SK-N-DZ (cell line): ENCODE data around the gene AJM1. TPM values are rescaled to one million over a fixed set of nuclear protein-coding genes. Genes with fewer than 3 reads are reported as not detected.
"Not testable (repeated sequence)": the region's sequence is repeated elsewhere in the genome, so short reads cannot be mapped to it uniquely, and the experiment has no call there.

ENCODE experiments used
- DNase-seq: peaks from one replicate; pipeline ENCODE4 v3.0.0-alpha.2; 2015; ENCODE audit warnings: low spot score
- polyA plus RNA-seq, 2 experiments: library from polyadenylated mRNA; depleted of rRNA; stranded (reverse); fragments of >200 nt; gene quantifications; 2 replicates each; pipeline ENCODE4 v1.2.3, GENCODE V29; 2014

AJM1 gene
- 0.28 and 1.1 TPM in 2 replicates for polyA plus RNA-seq (2014; cell fraction: cytosol; rRNA removed)
- 9.8 and 12.7 TPM in 2 replicates for polyA plus RNA-seq (2014; cell fraction: nucleus; rRNA removed)

- DNase-seq: peak; percentile 86
These were observed at the start of gene AJM1 for GRCh38 chr9:136842380-136842948. TSS of gene AJM1 (plus strand) at chr9:136842478. CDS start at chr9:136844415, 1,937 bp downstream.

DNA sequence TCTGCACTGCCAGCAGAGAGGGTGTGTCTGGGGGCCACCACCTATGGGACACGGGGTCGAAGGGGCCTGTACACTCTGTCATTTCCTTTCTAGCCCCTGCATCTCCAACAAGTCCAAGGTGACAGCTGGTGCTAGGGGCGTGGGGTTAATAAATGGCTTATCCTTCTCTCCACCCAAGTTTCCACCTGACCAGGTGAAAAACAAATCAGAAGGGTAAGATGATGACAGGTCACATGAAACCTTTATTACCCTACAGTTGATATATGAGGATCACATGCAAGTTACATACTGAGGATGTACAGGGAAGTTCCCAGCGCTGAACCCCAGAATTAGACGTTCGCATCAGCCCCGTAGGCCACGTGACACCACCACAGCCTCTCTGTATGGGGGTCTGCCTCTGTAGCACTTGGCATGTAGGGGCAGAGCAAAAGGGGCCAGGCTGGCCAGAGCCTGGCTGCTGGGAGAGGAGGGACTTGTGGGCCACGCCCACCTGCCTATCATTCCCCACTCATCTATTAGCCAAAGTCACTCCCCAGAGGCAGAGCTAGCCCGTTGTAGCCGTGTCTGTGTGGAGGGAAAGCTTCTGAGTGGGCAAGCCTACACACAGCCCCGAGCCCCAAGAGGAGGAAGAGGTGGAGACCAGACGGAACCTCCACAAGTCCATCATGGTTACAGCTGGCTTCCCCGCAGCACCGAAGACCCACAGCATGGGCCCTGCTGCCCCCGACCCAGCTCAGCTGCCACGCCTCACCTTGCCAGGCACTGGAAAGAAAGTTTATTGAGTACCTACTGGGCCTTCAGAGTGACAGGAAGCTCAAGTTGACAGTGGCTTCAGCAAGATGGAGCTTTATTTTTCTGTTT lies 49.0 kb upstream of the AJM1 start:
- no peak for DNase-seq

DNA sequence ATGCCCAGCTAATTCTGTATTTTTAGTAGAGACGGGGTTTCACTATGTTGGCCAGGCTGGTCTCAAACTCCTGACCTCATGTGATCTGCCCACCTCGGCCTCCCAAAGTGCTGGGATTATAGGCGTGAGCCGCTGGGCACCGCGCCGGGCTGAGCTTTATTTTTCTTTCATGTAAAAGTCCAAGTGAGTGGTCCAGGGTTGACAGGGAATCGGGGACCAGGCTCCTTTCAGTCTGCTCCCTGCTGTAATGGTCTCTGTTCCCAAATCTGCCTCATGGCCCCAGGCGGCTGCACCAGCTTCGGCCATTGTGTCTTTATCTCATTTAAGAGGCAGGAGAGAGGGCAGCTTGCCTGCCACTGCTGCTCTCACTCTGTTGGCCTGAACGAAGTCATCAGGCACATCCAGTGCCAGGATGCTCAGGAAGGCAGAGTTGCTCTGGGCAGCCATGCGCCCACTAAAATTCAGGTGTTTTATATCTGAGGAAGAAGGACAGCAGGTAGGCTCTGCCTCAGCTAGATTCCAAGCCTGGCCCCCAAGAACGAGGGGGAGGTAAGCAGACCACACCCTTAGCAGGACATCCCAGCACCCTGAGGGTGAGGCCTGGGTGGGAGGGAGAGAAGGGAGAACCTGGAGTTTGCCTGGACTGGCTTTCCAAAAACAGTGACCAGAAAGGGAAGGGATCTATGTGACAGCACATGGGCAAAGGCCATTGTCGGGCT lies 47.8 kb upstream of the AJM1 start:
- DNase-seq: no peak

- no peak for DNase-seq
These were observed 47.3 kb upstream of the AJM1 start for GRCh38 chr9:136795000-136795348.

GRCh38 chr9:136796238-136796774 lies 46.0 kb upstream of the AJM1 start, which contains the start of gene CCDC183:
TSS of gene CCDC183 (plus strand) at chr9:136796338. CDS start at chr9:136796398, 60 bp downstream.
- DNase-seq: no peak

DNA sequence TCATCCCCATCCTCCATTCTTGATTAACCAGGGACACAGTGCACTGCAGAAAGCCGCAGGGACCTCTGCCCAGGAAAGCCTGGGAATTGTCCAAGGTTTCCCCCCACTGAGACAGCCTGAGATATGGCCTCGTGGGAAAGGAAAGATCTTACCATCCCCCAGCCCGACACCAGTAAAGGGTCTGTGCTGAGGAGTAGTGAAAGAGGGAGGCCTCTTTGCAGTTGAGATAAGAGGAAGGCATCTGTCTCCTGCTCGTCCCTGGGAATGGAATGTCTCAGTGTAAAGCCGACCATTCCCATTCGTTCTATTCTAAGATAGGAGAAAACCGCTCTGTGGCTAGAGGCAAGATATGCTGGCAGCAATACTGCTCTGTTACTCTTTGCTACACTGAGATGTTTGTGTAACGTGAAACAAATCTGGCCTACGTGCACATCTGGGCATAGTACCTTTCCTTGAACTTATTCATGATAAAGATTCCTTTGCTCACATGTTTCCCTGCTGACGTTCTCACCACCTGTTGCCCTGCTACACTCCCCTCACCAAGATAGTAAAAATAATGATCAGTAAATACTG lies 45.4 kb upstream of the AJM1 start:
- peak; percentile 82 for DNase-seq

DNA sequence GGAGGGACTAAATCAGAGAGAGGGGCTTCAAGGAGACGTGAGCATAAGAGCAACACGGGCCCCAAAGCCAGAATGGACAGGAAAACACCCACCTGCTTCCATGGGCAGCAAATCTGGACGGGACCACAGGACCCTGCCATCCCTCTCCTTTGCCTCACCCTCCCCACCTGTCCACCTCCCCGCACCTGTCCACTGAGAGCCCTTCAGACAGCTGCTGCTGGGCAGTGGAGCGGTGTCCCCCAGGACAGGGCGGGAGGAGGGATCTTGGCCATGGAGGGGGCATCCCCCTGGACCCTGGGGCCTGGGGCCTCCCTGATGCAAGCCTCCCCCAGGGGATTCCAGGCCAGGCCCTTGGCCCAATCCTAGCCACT lies 43.6 kb upstream of the AJM1 start:
- no peak for DNase-seq

DNA sequence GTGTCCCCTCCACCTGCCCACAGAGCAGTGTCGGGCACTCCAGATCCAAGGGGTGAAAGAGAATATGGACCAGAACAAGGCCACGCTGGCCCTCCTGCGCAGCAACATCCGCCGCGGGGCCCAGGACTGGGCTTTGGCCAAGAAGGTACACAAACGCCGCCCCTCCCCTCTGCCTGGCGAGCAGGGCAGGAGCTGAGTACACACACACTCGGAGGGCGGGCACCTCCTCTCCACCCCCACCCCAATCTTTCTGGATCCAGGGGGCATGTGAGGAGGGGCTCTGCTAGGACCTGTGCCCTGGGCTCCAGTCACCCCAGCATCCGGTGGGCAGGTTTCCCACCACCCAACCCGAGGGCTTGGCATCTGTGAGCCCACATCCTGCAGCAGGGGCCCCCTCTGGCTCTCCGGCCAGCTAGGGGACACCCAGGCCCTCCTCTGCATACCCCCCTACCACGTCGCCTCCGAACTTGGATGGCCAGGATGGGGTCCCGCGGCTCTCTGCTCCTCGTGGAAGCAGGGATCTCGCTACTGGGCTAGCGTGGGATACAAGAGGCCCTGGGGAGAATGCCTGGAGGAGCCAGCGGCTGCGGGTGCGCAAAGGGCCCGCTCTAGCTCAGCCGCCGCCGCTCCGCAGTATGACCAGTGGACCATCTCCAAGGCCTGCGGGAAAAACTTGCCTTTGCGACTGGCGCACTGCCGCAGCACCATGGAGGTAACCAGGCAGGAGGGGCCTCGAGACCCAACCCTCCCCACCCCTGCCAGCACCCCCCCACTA lies 43.0 kb upstream of the AJM1 start:
- no peak for DNase-seq

DNA sequence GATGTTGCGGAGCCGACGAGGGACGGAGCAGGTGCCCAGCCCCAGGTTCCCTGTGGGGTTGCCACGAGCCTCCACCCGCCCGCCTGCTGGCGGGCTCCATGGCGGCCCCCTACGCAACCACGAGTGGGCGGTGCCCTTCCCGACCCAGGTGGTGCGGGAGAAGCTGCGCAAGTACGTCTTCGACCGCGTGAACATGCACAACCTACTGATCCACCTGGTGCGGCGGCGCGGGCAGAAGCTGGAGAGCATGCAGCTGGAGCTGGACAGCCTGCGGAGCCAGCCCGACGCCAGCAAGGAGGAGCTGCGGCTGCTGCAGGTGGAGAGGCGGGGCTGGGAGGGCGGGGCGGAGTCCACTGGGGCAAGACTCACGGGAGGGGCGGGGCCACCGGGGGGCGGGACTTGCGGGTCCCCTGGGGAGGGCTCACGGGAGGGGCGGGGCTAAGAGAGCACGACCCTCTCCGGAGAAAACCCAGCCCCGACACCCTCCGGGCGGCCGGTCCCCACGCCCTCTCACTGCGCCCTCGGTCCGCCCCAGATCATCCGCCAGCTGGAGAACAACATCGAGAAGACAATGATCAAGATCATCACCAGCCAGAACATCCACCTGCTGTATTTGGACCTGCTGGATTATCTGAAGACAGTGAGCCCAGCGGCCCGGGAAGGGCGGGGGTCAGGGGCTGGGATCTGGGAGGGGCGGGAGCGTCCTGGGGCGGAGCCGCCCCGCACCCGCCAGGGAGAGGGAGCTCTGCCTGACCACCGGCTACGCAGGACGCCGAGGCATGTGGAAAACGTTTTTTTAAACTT lies 42.2 kb upstream of the AJM1 start:
- DNase-seq: peak; percentile 85

GRCh38 chr9:136802321-136802720 lies 40.0 kb upstream of the AJM1 start:
- DNase-seq: no peak

DNA sequence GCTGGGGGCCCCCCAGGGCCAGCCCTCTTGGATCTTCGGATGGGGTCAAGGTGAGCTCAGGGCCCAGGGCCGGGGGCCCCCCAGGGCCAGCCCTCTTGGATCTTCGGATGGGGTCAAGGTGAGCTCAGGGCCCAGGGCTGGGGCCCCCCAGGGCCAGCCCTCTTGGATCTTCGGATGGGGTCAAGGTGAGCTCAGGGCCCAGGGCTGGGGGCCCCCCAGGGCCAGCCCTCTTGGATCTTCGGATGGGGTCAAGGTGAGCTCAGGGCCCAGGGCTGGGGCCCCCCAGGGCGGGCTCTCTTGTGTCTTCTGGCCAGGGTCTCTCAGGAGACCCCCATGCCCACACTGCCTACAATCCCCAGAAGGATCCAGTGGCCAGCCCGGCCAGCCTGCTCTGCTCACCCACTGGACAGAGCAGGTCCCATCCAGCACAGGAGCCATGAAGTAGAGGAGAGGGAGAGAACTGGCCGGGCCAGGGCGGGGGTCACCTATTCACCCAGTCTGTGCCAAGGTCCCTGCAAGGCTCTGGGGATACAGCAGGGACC lies 39.2 kb upstream of the AJM1 start:
- DNase-seq: not testable (repeated sequence)

GRCh38 chr9:136803551-136804508 lies 38.4 kb upstream of the AJM1 start:
- DNase-seq: no peak

DNA sequence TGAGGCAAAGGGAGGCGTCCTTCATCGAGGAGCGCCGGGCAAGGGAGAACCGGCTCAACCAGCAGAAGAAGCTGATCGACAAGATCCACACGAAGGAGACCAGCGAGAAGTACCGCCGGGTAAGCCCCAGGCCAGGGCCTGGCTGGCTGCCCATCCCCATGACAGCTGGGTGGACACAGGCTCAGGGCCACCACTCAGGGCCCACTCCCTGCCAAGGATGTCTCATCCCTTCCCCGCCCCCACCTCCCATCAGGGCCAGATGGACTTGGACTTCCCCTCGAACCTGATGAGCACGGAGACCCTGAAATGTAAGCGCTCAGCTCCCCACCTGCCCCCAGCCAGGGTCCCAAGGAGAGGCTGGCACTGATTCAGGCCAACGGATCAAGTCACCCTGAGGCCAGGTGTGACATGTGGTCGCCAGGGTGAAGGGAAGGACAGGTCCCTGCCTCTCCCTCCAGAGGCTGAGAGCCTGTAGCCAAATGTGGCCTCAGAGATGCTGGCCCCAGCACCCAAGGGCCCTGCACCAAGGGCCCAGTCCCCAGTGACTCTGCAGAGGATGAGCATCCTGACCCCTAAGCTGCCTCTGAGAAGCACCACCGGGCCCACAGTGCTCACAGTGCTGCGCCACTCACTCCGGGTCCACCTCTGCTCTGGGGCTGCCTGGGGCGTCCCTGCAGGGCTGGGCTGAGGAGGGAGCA lies 37.6 kb upstream of the AJM1 start:
- DNase-seq: no peak

DNA sequence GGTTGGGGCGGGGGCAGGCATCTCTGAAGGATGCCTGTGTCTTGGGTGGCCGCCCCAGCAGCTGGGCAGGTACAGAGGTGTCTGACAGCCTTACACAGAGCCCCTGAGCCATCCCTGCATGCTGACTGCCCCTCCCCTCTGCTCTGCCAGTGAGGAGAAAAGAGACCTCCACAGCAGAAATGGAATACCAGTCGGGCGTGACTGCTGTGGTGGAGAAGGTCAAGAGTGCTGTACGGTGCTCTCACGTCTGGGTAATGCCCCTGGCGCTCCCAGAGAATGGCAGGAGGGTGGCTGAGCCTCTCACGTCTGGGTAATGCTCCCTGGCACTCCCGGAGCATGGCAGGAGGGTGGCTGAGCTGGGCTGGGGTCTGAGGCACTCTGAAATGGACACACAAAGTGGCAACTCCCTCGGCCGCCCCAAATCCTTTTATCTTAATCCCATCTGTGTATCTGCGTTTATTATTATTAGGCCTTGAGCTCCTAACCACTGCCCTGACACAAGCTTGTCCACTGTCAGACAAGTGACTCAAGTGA lies 37.0 kb upstream of the AJM1 start:
- DNase-seq: no peak

- DNase-seq: no peak
These were observed 36.2 kb upstream of the AJM1 start for GRCh38 chr9:136806067-136806466.

DNA sequence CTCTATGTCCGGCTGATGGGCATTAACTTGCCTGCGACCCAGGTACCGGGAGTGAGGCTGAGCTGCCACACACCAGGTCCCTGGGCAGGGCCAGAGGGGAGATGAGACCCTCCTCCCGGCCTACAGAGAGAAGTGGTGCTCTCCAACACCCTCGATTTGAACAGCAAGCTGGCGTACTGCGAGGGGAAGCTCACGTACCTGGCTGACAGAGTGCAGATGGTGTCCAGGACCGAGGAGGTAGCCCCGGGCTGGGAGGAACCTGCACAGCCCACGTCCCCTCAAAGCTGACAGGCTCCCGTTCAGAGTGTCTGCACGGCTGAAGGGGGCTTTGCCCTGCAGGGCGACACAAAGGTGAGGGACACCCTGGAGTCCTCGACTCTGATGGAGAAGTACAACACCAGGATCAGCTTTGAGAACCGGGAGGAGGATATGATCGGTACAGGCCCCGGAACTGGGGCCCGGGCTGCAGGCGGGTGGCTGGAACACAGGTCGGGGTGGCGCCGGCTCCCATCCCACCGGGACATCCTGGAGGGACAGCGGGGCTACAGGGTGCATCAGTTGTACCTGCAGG lies 35.6 kb upstream of the AJM1 start:
- no peak for DNase-seq
